Activated T-cell treated with anti-CD3 and anti-CD28 coated beads for 24 hours (primary cell): ENCODE results near the gene TTC7B.
A peak's percentile ranks its signal among the peaks of the same experiment; 100 is the strongest.

Experiments used
- DNase-seq: peaks from one replicate; pipeline ENCODE4 v3.0.0-alpha.2; 2020; ENCODE audit warnings: low read depth

TTC7B gene

GRCh38 chr14:90523961-90524875 is 292.0 kb downstream of the TTC7B start:
- no peak for DNase-seq

DNA sequence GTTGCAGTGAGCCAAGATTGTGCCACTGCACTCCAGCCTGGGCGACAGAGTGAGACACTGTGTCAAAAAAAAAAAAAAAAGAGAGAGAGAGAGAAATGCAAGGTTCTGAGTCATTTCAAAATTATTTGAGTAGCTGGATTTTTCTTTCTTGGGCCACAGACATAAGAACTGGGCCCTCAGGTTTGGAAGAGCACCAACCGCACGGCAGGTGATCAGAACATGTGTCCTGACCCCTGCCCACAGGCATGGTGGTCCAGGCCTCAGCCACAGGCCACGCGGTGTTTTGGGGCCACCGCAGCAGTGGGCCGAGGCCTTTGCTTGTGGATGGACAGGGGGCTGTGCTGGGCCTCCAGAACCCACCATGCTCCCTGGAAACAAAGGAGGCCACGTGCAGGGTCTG is 292.7 kb downstream of the TTC7B start:
- no peak for DNase-seq

GRCh38 chr14:90522571-90523191 is 293.5 kb downstream of the TTC7B start:
- DNase-seq, result no peak

DNA sequence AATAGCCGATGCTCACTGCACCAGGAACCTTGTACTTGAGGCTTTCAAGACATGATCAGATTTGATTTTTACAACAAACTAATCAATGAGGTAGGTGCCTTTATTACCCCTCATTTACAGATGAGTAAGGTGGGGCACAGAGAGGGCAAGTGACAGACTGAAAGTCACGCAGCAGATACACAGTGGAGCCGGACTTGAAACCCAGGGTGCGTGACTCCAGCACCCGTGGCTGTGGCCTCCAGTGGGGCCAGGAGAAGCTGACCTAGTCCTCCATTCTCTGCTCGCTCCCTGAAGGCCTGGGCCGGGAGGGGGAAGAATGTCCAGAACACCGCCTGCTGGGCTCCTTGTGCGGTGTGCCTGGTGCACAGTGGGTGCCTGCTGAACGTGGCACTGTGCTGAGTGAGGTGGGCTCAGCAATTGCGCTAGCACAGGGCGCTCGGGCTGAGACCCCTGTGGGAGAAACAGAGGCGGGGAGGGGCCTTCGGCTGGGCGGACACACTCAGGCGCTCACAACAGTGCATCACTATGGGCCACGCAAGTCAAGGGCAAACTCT is 294.2 kb downstream of the TTC7B start:
- DNase-seq, result no peak

- no peak for DNase-seq
Observed at GRCh38 chr14:90521084-90521929, 294.9 kb downstream of the TTC7B start.

DNA sequence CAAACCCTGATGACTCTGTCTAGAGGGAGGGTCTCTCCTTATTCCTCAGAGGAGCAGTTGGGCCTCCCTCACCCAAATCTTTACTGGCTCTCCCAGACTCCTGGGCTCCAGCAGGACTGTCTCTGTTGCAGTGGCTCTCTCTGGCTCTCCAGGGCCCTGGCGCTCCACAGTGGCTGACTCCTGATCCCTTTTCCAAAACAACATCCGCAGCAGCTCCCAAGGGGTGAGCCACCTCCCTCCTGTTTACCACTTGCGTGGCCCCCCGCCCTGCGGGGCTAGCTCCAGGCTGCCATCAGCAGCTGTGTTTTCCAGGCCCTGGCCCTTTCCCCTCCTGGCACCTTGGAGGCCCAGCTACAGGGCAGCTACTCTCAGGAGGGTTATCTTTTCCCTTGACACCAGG is 295.9 kb downstream of the TTC7B start:
- no peak for DNase-seq

DNA sequence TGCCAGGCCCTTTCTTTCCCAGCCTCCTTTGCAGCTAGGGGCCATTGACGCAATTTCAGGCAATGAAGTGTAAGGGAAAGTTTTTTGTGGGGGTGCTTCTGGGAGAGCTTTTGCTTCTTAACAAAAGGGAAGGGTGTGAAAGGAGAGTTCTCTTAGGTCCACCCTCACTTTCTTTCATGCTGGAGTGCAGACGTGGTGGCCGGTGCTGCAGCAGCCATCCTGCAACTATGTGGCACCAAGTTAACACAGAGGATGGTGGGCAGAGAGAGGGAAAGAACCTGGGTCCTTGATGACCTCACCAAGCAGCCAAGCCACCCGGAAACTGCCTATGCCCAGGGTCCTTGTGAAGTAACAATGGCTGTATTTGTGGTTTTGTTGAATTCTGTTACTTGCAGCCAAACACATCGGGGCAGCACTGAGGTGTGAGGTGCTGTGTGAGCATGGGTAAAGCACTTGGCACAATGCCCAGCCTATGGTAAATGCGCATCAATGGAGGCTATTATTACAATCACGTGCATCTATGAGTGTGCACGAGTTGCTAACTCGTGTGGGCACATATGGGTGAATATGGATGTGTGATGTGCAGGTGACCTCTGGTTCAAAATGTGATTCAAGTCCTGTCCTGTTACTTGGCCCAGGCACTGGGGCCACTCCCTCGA is 296.8 kb downstream of the TTC7B start:
- no peak for DNase-seq

DNA sequence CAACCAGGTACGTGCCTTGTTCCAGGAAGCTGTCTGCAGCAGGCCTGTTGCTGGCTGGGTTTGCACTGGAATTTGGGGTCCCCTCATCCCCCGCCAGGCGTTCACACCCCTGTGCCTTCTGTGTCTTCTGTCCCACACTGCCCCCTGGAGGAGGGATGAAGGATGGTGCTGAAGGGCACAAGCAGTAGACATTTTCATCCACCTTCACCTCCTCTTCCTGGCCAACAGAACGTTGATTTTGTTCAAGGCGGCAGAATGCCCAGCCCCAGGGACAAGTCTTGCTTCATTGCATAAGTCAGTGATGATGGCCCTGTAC is 297.3 kb downstream of the TTC7B start:
- DNase-seq, result peak; percentile 43

- no peak for DNase-seq
Observed at GRCh38 chr14:90518069-90518940, 297.9 kb downstream of the TTC7B start.

DNA sequence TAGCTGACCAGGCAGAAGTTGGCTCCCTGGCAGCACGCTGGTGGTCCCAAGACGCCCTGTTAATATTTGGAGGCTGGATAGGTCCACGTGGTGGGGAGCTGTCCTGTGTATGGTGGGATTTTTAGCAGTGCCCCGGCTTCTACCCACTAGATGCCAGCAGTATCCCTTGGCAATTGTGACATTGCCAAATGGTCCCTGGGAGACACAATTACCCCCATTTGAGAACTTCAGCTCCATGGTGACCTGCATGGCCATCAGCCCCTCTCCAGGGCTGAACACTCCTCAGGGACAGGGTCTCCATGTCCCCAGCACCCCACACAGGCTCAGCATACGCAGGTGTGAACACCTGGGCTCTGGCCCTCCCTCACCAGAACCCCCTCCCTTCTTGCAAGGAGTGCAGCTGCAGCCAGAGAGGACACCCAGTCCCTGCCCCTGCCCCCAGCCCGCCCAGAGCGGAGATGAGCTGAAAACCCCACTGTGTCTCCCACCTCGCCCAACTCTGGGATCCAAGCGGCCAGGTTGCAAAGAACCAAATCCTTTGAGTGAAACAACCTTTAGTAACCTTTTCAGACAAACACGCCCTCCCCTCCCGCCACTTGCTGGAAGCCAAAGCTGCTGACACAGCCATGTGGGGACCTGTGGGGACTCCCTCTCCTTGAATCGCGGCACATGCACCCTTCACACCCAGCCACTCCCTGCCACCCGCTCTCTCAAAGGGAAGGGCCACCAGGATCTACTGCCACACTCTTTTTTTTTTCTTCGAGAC is 299.0 kb downstream of the TTC7B start:
- DNase-seq, result no peak

GRCh38 chr14:90514566-90514965 is 301.7 kb downstream of the TTC7B start:
- no peak for DNase-seq

DNA sequence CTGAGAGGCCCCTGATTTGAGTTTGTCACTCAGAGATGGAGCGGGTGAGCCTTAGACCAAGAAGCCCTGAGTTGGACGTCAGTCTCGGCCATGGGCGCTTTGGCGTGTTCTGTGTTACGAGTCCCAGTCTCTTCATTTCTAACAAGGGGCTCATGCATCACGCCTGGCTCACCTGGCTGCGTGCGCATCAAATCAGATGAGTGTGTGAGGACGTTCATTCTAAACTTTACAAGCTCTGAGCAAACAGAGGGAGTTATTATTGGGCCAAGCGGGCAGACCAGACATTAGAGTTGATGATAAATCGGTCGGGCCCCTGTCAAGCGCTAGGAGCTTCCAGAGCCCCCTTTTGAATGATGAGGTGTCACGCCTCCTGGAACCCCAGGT is 302.2 kb downstream of the TTC7B start:
- DNase-seq, result no peak

DNA sequence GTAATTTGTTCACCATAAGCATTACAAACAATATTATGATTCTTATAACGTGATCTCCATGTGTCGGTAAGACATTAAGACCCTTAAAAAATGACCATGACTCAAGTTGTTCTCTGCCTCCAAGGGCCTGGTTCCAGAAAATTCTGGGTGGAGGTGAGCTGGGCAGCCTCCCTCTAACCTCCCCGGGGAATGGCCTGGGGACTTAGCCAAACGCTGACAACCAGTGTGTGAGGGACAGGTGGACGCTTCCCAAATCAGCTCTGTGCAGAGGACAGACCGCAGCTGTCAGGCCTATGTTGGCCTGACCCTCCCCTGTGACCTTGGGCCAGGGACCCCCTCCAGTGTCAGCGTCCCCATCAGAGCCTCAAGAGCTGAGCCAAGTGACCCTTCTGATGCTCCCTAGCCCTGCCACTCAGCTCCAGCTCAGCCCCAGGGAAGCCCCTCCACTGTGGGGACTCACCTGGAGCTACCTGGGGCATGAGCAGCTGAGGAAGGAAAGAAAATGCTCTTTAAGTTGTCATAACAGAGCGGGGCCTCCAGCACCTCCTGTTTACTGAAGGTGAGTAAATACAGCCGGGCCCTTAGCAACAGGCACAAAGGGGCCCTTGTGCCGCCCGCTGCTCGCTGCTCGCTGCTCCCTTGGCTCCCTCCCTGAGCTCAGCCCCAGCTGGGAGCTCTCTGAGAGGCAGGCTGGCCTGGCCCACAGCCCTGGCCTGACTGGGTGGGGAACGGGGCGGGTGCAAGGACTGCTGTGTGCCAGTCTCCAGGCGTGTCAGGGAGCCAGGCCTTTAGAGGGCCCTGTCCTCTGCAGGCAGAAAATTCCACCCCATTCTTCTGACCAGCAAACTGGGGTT is 302.8 kb downstream of the TTC7B start:
- DNase-seq, result no peak

- no peak for DNase-seq
Observed at GRCh38 chr14:90512329-90512991, 303.8 kb downstream of the TTC7B start.

DNA sequence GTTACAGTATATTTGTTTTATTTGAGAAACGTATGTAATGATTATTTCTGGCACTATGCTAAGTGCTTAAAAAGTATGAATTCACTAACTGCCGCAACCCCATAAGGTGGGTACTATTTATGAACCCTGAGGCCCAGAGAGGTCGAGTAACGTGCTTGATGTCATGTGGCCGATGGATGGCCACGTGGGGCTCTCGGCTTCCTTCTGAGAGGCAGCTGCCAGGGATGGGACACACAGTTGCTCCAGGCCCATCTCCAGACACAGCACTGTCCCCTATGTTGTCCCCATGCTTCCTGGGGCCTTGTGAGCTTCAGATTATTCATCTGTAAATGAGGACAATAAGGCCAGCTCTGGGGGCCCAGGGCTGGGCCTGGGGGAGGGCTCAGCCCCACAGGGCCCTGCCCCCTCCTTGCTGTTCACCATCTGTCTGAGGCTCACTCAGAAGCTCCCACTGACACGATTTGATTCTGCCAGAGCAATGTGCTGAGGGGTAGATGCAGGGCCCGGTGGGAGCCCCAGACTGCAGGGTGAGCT is 304.4 kb downstream of the TTC7B start:
- DNase-seq, result no peak

DNA sequence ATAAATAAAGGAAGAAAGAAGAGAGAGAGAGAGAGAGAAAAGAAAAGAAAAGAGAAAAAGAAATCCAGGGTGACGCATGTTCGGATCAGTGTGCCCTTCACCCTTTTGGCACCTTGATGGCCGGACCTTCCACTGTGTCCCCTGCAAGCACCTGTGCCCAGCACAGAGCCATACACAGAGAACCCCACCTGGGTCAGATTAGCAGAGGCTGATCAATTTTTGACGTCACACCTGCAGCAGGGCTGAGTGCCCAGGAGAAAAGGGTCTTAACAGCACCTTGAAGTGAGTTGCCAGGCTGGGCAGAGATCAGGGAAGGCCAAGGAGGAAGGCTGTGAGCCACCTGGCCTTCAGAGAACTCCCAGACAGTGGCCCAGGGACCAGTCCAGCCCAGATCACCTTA is 305.0 kb downstream of the TTC7B start:
- no peak for DNase-seq

DNA sequence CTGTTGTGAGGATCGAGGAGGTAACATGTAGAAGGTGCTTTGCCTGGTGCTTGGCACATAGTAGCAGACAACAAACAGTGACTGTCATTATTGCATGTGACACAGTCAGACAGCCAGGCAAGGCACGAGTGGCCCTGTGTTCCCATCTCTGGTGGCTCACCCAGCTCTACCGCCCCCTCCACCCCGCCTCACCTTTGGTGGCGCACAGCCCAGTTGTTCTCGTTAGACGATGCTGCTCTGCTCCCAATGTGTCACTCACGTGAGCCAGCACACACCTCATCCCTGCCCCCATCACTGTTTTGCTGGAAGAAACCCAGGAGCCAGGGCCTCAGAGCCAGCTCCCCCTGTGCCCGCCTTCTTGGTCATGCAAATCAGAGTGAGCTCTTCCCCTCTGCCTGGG is 306.1 kb downstream of the TTC7B start:
- no peak for DNase-seq

- no peak for DNase-seq
Observed at GRCh38 chr14:90509403-90509802, 306.8 kb downstream of the TTC7B start.
